Measurements from ENCODE around the gene PPP1R12C.

DNA sequence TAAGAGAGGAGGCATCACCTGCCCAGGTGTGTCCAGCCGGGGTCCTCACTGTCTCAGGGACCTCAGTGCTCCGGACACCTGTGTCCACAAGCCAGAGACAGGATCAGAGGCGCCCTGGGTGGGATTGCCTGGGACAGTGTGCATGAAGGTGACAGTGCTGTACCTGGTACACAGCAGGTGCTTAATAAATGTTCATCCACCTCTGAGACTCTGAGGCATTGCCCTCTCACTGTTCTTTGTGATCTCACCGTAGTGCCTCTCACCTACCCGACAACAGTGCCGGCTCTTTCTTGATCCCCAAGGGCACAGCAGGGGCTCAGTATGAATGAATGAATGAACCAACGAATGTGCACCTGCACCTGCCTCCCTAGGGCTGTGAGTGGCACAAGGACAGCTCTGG lies 63.7 kb downstream of the PPP1R12C start:
- TF ChIP-seq, protein P1, sequence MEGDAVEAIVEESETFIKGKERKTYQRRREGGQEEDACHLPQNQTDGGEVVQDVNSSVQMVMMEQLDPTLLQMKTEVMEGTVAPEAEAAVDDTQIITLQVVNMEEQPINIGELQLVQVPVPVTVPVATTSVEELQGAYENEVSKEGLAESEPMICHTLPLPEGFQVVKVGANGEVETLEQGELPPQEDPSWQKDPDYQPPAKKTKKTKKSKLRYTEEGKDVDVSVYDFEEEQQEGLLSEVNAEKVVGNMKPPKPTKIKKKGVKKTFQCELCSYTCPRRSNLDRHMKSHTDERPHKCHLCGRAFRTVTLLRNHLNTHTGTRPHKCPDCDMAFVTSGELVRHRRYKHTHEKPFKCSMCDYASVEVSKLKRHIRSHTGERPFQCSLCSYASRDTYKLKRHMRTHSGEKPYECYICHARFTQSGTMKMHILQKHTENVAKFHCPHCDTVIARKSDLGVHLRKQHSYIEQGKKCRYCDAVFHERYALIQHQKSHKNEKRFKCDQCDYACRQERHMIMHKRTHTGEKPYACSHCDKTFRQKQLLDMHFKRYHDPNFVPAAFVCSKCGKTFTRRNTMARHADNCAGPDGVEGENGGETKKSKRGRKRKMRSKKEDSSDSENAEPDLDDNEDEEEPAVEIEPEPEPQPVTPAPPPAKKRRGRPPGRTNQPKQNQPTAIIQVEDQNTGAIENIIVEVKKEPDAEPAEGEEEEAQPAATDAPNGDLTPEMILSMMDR (IDR thresholded peaks at IDR 0.05): no peak
- TF ChIP-seq TCF7L2 (IDR thresholded peaks at IDR 0.05; ENCODE audit: low read depth, low read length) (no peak), REST (IDR thresholded peaks at IDR 0.05; ENCODE audit: insufficient read depth in 1 of 2, low read depth in 2 of 2, low read length in 1 of 2) (no peak), POLR2AphosphoS5 (IDR thresholded peaks at IDR 0.05; ENCODE audit: low read depth, low read length) (no peak)
